ENCODE measurements around the gene C2CD4A. TPM values are rescaled to one million over a fixed set of nuclear protein-coding genes. Genes with fewer than 3 reads are reported as not detected.

C2CD4A gene
- total RNA-seq, 1 donor from 2014 or later = 3.2 TPM

DNA sequence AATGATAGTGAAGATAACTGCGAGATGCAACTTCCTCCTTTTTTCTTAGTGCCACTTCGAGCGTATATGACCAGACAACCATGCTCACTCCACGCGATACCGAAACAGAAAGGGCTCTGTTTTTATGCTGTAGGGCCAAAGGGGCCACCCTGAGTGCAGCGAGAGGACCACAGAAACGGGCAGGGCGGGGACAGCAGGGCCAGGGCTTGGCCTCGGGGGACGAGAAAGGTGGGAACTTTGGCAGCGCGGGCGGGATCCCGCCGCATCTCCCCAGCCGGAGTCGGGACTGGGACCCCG lies 7.0 kb upstream of the C2CD4A start:
- DNase-seq (ENCODE audit: low read depth in 2 of 2) = peak in 1 of 2 donors; percentile 55

DNA sequence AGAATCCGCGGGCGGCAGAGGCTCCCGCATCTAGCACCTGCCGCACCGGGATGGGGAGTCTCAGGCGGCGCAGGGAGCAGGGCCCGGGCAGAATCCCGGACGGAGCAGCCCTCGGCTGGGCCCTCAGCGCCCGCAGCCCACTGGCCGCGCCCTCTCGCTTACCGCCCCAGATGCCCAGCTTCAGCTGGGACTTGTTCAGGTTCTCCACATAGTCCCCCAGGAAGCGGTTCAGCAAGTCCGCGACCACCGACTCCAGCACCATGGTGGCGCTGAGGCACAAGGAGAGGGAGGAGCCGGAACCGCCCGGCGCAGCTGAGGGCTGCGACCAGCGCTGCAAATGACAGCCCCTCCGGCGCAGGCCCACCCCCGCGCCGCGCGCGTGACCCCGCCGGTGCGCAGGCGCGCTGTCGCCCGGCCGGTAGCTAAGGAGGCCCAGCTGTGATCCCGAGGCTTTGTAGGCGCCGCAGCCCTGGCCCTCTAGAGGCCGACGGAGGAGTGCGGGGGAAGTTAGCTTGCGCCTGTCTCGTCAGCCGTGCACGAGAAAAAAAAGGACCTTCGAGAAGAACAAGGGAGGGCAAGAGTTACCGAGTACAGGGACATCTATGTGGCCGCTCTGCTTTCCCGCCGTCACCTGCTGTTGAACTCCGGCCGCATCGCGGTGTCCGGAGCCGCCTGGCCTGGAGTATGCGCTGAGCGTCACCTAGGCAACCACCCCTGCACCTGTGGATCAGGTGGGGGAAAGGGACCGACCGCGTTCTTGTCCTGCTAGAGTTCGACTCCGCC lies 6.5 kb upstream of the C2CD4A start, which contains the start of gene VPS13C:
VPS13C (minus strand) TSS at position 335 of the 783 bp plus-strand sequence; CDS start at position 262, 73 bp downstream.
- peak; percentile 78 to 95 for DNase-seq (ENCODE audit: low read depth in 2 of 2)

DNA sequence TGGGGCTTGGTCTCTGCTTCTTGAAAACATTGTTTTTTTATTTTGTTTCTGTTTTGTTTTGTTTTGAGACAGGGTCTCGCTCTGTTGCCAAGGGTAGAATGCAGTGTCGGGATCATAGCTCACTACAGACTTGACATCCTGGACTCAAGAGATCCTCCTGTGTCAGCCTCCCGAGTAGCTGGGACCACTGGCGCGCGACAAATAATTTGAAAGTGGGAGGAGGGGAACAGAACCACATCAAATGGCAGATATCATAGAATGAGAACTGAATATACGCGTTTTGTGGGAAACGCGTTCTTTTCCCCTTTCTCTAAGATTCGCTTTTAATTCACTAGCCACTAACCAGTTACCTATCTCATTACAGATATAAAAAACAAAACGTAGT lies 5.9 kb upstream of the C2CD4A start:
- DNase-seq (ENCODE audit: low read depth in 2 of 2) = no peak

DNA sequence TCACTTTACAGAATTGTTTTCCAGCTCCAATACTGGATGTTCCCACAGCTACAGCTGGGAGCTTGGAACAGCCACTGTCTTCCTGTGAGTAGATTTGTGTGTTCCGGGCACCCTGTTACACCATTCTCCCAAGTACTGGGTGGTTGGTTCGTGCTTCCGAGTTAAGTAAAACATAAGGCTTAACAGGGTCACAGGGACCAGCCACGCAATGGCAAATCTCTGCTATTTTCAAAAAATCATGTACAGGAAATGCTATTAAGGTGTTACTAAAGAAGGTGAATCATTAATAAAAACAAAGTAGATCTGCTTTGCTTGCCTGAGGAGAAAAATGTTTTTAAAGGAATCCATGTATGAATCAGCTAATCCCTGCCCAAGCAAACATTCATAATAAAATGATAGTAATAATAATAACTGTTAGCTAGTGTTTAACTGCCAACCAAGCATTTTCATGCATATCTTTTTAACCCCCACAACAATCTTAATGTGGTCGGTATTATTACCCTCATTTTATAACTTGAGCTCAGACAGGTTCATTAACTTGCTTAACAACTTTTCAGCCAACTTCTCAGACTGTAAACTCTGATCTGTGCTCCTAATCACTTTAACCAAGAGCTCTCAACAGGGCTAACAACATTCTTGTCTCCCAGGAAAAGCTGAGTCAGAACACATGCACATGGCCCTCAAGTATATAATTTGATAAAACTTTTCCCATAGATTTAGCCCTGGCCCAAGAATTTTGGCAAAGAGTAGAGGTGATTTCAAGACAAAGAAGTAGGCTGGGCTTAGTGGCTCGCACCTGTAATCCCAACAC lies 2.7 kb upstream of the C2CD4A start:
- peak in 1 of 2 donors; percentile 83 for DNase-seq (ENCODE audit: low read depth in 2 of 2)

GRCh38 chr15:62067448-62068044 lies 769 bp downstream of the C2CD4A start:
- peak in 1 of 2 donors; percentile 44 for DNase-seq (ENCODE audit: low read depth in 2 of 2)

GRCh38 chr15:62068071-62068809 lies 1.5 kb downstream of the C2CD4A start:
- peak in 1 of 2 donors; percentile 71 for DNase-seq (ENCODE audit: low read depth in 2 of 2)

DNA sequence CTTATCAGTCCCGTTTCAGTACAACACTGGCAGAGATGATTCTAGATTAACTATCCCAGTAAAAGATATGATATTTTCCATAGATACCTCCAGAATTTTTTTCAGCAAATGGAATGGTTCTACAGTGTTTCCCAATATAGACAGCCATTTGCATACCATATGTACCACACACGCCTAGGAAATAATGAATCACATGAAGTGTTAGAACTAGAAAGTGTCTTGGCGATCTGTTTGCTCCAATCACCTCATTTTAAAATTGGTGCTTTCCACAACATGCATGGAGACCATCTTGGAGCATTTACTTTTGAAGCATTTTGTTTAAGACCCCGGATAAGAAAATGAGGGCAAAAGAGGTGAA lies 2.0 kb downstream of the C2CD4A start:
- DNase-seq (ENCODE audit: low read depth in 2 of 2) = peak in 1 of 2 donors; percentile 24

DNA sequence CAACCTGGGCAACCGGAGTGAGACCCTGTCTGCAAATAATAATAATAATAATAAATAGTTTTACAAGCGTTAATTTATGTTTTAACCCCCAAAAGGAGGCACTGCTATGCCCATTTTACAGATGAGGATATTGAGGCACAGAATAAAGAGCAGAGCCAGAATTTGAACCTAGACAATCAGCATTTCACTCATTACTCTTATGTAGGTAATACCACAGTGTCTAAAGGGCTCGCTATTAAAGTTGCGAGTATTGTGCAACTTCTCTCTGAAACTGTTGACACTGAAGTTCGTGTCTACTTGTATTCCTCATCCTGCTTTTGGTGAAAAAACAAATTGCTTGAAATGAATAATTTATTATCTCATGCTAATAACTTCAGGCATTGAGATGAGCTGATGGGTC lies 2.8 kb downstream of the C2CD4A start:
- DNase-seq (ENCODE audit: low read depth in 2 of 2) = no peak

DNA sequence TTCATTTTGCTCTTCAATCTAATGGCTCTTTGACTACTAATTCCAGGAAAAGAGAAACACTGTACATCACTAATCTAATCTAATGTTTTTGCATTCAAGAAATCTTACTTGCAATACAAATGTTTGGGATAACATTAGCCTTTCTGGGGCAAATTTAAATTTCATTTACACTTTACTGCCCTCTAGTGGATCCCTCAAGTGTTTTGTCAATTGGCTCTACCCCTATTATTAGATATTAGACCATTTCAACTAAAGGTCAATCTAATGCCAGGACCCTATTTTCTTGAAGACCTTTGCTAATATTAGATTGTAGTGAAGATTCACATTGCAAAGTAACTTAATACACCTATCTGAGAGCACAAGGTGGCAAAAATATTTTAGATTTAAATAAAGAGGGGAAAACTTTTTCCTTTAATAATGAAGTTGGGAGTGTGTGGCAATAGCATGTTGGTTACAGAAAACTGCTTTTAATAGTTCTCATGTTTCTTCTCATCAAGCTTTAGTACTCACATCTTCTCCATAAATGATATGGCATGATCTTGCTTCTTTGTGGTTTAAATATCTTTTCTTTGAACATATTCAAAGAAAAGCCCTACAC lies 5.0 kb downstream of the C2CD4A start:
- DNase-seq (ENCODE audit: low read depth in 2 of 2) = peak in 1 of 2 donors; percentile 66

DNA sequence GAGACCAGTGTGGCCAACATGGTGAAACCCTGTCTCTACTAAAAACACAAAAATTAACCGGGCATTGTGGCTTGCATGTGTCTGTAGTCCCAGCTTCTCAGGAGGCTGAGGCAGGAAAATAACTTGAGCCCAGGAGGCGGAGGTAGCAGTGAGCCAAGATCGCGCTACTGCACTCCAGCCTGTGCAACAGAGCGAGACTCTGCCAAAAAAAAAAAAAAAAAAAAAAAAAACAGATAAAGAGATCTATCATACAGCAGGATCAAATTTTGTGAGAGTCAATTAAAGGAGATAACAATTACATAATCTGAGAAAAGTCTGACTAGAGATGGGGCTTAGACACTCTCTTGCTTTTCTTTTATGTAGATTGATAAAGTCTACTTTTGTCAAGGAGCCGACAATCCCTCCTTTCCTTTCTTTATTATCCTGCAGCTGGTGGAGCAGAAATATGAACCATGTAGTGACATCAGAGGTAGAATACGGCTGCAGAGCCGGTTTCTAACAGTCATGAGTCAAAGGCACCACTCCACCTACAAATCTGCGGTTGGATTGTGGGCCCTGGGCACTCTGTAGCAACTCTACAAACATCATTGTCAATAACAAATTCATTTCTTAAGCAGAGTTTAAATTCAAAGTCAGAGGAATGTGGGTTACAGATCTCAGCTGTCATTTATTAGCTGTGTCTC lies 9.0 kb downstream of the C2CD4A start:
- no peak for DNase-seq (ENCODE audit: low read depth in 2 of 2)

DNA sequence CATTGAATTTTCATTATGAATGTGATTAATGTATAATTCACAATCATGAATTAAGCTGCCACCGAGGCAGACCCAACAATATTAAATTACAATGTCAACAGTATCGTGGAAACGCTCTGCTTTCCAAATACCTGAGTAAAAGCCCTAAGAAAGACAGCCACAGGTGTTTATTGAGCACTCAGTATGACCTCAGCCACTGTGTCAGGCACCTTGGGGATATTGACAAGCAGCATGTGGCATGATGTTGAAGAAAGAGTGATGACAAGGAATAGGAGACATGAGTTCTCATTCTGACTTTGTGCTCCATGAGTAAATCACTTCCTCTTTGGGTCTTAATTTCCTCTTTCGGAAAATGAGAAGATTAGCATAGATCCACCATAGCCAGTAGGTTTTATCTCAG lies 12.8 kb downstream of the C2CD4A start:
- no peak for DNase-seq (ENCODE audit: low read depth in 2 of 2)

DNA sequence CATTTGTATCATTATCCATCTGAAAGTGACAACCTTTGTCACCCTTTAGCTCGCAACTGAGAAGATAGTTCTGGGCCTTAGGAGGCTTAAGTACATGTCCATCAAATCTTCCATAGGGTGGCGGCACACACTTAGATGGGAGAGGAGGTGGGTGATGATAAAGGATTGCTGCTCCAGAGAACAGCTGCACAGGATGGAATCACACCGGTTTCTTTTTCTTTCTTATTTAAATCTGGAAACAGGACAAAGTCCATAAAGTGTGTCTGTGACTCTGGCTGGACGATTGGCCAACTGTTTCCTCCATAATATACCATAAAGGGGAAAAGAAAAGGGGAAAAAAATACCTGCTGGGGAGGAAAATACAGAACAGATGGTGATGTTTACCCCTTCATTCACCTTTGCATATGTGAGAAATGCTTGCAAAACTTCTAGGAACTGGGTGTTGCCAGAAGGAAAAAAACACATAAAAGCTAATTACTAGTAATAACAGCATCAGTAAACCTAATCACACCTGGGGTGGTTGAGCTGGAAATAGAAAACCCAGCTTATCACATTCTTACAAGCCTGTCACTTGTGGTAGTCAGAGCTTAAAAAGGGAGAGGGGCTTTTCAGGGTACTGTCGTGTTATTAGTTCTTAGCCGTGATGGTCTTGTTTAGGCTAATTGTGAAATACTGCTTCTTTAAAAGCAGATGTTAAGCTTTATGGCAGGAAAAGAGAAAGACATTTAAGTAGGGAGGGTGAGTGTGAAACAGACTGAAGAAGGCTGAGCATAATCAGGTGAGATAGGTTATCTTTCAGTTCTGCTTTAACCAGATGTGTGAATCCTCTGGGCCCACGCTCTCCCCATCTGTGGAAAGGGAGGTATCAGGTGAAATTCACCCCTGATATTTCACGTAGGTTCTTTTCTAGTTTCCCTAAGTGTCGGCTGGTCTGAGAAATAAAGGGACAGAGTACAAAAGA lies 16.7 kb downstream of the C2CD4A start:
- DNase-seq (ENCODE audit: low read depth in 2 of 2) = peak in 1 of 2 donors; percentile 26

- DNase-seq (ENCODE audit: low read depth in 2 of 2) = peak in 1 of 2 donors; percentile 39
Measured at GRCh38 chr15:62085740-62086139, 19.0 kb downstream of the C2CD4A start.

DNA sequence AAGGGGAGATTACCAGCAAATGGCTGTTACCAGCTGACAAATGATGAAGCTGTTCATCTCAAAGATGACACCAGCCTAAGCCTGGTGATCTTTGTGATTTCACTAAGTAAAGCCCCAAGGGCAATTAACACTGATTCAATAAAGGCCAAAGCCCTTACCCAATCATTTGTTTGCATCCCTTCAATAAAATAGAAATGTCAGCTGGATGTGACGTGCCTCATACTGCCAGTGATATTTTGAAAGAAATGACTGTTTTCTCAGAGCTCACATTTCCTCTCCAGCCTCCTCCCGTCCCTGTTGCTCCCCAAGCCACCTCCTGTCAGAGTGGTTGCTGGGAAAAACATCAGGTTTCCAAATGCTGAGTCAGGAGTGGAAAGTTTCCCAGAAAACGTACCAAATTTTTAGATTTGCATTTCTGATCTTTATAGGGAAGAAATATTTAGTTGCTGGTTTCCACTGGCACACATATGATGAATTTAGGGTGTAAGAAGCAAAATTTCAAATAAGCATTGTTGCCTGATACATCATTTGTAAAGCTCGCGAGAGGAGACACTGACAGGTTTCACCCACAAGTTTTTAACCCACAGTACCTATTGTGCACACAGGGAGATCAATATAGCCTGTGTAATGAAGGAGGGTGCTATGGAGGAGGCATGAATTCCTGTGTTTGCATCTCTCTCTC lies 21.0 kb downstream of the C2CD4A start:
- DNase-seq (ENCODE audit: low read depth in 2 of 2) = peak; percentile 89 to 95

- peak in 1 of 2 donors; percentile 72 for DNase-seq (ENCODE audit: low read depth in 2 of 2)
Measured at GRCh38 chr15:62088353-62088693, 21.5 kb downstream of the C2CD4A start.

DNA sequence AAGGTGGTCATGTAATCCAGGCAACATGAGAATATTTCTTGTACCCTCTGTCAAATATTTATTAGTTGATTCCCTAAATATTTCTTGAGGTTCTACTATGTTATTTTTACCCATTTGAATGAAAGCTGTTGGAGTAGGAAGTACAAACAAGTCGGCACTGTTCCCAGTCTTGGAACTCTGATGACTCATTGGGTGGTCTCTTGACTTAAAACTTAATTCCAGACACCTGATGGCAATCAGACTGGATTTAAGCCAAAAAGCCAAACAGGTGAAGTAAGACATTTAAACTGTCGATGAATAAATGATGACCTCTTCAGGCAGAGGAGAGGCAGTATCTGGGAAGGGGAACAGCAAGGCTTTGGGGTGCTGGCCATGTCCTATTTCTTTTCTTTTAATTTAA lies 22.8 kb downstream of the C2CD4A start:
- peak in 1 of 2 donors; percentile 74 for DNase-seq (ENCODE audit: low read depth in 2 of 2)

DNA sequence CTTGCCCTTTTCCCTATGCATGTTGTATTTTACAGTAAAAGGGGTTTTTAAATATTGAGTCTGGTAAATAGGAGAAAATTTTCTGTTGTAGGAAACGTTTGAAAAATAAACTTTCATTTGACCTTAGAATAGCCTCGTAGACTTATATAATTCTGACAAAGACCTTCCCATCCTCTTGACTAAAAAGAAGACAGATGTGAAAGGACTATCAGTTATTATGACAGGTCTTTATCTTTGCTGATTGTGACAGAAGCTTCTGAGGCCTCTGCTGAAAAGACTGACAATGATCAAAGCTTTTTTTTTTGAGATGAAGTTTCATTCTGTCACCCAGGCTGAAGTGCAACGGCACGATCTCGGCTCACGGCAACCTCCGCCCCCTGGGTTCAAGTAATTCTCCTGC lies 24.2 kb downstream of the C2CD4A start:
- DNase-seq (ENCODE audit: low read depth in 2 of 2) = no peak

DNA sequence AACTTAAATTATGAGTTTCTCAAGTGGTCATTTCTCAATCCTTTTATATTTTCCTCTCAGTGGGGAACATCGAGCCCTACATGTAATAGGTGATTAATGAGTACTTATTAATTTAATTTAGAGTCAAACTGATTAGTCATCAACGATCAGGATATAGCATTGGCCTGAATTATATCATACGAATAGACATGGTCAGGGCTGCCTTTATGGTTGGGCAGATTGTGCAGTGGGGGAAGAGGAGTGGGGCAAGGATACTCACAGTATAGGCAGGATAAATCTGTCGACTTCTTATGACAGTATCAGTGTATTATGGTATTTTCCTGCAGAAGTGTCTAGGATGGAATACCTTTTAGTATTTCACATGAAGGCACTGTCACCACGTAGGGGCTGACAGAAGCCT lies 27.0 kb downstream of the C2CD4A start:
- DNase-seq (ENCODE audit: low read depth in 2 of 2) = no peak

DNA sequence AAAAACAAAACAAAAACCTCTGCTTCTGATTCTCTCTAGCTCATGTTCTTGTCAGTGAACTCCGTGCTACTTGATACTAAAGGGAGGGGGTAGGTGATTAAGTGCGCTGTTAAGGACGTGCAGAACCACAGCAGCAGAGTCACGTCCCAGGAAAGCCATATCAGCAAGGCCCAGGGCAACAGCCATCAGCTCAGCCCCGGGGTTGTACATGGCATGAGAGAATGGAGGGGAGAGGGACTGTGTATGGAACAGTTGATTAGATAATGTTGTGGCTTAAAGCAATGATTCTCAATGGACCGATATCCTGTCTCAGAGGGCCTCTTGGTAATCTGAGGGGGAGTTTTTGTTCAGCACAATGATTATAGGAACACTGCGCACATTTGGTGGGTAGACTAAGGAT lies 27.6 kb downstream of the C2CD4A start:
- DNase-seq (ENCODE audit: low read depth in 2 of 2) = no peak
